GM18867 (cell line): ENCODE data around the gene AQP2.
"Not testable (repeated sequence)": the region's sequence is repeated elsewhere in the genome, so short reads cannot be mapped to it uniquely, and the experiment has no call there.

Source experiments
- ATAC-seq: cut with Tn5 transposase; IDR thresholded peaks from one replicate; pipeline ENCODE4 v1.9.1; 2021; ENCODE audit warnings: mild to moderate bottlenecking, moderate library complexity; ENCODE audit not compliant: unreplicated experiment

The AQP2 gene

DNA sequence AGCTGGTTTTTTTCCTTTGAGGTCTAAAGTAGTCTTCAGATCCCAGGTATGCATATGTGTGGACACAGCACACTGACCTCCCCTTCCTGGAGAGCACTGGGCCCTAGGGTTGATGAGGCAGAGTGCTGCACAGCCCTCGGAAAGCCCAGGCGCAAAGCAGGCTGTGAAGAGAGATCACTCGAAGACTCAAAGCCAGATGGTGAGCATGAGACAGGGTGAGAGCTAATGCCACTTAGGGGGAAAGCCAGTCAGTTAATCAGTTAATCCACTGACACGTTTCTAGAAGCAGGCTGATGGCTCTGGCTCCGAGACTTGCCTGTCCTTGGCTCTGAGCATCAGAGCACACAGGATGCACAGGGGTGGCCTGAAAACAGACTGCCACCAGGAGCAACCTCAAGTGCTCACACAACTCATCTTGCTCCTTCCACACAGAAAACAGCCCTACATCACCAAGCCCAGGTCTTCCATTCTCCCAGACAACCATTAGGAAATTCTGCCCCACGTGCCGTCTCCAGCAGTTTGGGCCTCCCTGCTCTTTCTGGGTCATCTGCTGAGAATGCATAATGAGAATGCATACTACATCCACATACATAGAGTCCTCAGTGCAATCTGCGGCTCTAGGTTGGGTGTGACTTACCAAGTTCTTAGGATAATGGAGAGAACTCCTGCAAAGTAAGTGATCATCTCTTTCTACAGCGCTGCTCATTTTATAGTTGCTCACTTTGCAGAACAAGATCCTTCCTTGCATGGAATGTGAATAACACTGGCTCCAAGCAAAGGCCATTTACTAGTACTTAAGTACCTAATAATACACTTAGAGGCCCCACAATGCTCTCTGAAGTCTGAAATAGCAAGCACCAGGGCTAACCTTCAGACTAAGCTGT lies 34.2 kb downstream of the AQP2 start:
- no peak for ATAC-seq

DNA sequence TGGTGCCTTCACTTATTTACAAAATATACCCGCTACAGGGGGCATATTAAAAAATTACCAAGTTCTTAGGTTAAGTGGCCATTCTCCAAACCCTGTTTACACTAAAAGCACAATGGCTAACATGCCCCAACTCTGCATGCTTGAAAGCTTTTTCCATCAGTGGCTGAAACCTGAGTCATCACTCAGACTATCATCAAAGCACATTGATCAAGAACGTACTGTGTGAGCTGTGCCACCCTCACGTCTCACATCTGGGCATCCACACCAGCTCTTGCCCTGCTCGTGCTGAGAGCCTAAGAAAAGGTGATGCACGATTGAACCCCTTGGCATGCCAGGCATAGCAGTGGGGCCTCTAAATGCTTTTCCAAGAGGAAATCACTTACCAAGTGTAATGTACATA lies 35.4 kb downstream of the AQP2 start:
- ATAC-seq: no peak

DNA sequence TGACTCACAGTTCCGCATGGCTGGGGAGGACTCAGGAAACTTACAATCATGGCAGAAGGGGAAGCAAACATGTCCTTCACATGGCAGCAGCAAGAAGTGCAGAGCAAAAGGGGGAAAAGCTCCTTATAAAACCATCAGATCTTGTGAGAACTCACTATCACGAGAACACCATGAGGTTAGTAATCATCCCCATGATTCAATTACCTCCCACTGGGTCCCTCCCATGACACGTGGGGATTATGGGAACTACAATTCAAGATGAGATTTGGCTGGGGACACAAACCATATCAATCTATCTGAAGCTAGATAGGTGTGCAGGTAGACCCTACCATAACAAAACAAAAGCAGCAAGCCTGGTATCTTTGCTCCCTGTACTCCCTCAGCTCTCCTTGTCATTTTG lies 35.9 kb downstream of the AQP2 start:
- ATAC-seq: not testable (repeated sequence)

DNA sequence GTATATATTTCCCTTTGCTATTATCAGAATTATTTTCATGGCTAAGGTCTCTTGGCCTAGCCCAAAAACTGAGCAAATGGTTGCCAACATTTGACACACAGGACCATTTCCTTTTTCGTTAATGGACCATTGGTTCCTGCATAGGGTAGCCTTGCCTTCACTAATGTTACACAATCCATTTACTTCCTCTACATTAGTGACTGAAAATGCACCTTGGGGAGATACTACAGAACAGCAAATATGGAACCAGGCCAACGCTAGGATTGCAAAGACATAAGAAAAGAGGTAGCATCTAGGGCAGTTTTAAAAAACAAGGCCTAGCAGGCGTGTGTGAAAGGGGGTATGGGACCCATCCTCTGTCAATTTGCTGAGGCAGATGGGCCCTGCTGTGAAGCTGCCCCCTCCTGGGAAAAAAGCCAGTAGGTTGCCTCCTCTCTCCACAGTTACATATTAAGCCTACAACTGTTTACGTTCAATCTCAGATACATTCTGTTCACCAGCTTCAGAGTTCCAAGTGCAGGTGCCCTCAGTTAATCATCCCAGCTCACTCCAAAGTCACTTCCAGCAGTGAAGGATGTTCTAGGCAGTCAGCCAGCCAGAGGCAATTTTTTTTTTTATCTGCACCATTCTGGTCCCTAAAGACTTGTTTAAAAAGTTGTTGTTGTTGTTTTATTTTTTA lies 37.2 kb downstream of the AQP2 start:
- ATAC-seq: no peak

DNA sequence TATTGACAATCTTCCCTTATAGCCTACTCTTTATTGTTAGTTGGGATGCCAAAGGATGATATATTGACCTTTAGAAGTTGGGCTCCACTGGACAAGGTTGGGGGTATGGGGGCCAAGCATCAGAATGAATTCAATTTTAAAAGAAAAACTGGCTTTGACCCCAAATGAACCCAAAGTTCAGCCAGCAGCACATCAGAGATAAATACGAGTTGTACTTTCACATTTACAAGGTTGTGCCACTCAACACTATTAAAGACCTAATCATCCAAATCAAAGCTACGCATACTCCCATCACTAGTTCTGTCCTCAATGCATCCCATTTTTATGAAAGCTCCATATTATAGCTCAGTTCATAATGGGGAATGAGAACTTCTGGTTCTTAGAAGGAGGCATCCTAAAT lies 38.9 kb downstream of the AQP2 start:
- ATAC-seq: not testable (repeated sequence)

DNA sequence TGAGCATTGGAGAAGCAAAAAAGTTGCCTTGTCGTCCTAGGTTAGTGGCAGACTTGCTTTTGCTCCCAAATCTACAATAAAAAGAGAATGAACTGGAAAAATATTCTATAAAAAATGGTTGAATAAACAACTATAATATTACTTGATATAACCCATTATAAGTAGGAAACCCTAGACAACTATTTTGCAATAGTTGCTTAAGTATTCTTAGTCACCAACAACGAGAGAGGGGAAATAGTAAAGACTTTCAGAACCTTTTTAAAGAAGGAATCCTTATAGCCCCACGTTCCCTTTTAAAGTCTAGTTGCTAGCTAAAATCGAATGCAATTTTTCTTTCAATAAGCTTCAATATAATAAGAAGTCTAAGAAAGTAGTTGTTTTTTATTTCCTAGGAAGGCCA lies 39.7 kb downstream of the AQP2 start:
- ATAC-seq: no peak

DNA sequence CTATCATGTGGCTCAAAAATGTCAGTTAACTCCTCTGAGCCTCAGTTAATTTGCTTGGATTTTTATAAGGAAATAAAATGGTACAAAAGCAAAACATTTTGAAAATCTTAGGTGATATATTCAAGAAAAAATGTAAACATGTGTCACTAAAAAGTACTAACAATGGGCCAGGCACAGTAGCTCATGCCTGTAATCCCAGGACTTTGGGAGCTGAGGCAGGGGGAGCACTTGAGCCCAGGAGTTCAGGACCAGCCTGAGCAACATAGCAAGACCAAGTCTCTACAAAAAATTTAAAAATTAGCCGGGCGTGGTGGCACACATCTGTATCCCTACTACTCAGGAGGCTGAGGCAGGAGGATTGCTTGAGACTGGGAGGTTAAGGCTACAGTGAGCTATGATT lies 47.9 kb downstream of the AQP2 start:
- ATAC-seq: no peak

DNA sequence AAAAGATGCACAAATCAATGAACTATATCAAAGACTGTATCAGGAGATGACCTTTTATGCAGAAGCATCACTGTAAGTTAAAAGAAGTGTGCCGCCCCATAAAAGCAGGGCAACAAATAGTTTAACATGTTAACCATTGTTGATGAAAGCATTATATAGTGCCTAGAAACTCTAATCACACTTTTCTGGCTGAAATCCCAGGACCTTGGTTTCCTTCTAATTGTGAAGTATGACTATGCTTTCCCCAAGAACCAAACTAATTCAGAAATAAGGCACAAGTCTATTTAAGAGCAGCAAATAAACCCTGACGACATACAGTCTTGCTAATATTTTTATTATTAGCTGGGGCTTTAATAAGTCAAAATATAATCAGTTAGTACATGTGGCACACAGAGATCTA lies 53.1 kb downstream of the AQP2 start:
- ATAC-seq: no peak

DNA sequence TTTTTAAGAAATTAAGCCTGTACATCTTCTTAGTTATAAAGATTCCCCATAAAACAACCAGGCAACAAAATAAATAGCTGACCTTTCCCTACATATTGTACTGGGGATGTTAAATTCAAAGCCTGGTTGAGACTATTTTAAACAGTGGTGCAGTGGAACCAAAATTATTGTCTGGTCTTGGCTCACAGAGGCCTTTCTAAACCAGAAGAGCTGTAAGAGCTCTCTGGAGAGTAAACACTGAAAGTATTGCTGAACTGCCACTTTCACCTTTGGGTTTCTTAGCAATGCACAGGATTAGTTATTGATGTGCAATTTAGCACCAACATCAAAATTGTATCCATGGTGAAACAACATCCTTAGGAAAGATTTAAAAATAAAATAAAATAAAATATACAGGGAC lies 54.2 kb downstream of the AQP2 start:
- no peak for ATAC-seq

DNA sequence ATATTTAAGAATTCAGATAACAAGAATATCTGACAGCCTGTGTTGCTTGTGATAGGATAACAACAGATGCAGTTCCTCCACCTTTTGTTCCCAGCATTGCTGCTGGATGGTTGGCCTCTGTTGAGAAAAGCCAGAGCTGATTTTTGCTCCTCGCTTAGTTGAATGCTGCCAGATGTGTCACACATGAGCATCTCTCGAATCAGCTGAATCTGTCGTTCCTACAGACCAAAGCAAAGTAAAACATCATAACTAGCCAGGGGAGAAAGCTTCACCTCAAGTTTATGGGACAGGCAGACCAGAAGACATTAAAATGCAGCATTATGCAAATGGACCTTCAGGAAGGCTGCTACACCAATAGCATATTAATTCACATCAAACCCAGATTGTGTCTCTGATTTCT lies 54.6 kb downstream of the AQP2 start:
- no peak for ATAC-seq

DNA sequence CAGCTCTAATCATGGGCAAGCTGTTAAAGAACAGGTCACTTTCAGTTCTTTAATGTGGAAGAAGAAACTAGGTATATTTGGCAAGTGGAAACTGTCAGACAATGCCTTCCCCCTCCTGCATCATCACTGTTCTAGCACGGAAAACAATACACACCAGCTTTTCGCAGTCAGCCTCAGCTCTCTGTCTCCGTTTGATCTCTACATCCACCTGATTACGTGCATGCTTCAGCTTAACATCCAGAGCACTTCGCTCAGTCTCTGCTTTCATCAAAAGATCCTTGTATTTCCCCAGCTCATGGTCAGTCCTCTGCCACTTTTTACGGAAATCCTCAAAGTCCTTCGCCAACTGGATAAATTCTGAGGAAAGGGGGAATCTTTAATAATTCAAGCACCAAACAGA lies 55.7 kb downstream of the AQP2 start:
- ATAC-seq: no peak

DNA sequence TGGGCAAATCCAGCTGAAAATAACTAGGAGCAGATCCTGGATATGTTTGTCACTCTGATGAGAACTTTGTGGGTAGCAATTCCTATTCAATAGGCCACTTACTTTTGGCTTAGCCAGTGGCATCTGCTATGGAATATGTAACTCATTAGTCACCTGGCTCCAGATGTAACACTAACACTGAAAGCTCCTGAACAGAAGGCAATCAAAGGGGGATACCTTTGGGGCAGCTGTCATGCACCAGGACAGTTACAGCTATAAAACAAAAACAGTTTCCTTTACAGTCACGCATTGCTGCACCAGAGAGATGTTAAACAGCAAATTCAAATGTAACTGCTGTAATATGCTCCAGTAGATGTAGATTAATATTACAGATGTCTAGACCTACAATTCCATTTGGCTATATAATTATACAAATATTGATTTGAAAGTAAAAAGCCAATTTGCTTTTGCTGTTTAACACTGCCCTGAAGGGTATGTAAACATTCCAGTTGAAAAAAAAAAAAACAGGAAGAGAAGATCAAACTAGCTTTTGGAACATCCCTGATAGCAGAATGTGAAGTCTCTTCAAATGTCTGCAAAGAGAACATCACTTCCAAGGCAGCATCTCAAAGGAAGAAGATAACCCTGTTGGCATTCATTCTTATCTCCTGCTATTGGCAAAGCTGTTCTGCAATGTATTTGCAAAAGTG lies 56.4 kb downstream of the AQP2 start:
- ATAC-seq: no peak
